ENCODE measurements around the gene LPP. TPM values are rescaled to one million over a fixed set of nuclear protein-coding genes. Genes with fewer than 3 reads are reported as not detected.

LPP gene
- total RNA-seq, 1 donor from 2014 or later, result 23.0 TPM

DNA sequence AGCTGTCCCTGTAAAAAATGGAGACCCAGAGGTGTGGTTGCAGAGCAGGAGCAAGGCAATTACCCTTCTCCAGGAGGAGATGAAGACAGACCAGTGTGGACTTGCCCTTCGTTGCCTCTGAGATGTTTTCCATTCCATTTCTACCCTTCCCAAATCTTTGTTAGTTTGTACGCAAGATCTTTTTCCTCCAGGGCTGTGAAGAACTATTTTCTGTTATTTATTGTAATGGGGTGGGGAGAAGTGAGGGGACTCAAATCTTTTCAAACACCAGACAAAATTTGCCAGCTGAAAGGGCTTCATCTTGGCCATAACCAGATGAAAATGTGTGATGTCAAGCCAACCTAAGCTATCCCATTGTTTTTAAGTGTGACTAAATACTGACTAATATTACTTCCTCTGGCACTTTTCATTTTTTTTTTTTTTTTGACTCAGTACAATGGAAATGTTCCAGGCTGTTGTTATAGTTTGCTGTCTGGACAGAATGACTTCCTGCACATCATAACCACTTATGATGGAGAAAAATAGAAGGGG lies 746.5 kb downstream of the LPP start:
- DNase-seq (ENCODE audit: low read depth in 2 of 2), result peak; percentile 87 to 94

DNA sequence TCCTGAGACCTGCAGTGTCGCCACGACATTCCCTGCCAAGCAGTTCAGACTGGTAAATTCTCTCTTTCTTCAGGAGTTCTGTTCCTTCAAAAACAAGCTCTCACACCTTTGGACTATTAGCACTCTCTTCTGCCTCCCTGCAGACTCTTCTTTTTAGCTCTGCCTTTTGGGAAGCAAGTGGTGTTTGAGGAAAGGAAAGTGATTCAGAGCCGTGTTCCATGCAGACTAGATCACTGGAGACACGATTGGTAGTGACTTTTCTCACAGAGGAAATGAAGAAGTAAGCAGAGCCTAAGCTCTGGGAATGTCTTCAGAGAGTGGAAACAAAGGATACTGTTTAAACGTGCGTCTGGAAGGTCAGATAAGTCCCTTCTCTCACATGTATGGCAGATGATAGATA lies 747.2 kb downstream of the LPP start:
- DNase-seq (ENCODE audit: low read depth in 2 of 2), result peak in 1 of 2 donors; percentile 92

DNA sequence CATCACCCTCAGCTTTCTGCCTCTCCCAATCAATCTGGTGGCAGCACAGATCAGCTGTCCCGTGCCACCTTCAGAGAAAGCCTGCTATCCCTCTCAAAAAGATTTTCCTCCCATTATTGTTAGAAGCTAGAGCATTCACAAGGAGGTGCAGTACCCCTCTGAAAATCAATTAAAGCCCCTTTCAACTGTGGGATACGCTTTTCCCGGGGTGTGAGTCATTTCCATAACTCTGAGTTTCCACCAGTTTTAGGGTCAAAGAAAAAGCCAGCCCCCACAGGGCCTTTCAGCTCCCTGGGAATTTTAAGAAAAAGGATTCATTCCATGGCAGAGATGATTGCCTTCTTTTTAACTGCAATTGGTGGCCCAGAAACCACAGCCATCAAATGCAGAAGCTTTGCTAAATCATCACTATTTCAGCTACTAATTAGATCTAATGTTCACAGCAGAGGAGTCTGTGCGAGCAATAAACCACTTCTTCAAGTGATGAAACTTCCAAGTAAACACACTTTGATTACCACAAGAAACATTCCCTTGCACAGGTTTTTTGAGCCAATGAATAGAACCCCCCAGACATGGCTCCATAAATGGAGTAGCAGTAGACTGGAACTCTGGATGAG lies 747.8 kb downstream of the LPP start:
- peak in 1 of 2 donors; percentile 69 for DNase-seq (ENCODE audit: low read depth in 2 of 2)

DNA sequence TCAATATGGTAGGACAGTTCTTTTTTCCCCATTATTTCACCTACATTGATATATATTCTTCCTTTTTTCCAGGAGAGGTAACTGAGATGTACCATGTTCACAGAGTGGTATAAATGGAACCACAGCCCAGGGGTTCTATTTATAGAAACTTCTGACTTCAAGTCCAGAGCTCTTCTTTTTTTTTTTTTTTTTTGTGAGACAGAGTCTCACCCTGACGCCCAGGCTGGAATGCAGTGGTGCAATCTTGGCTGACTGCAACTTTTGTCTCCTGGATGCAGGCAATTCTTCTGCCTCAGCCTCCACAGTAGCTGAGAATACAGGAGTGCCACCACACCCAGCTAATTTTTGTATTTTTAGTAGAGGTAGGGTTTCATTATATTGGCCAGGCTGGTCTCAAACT lies 750.7 kb downstream of the LPP start:
- no peak for DNase-seq (ENCODE audit: low read depth in 2 of 2)

DNA sequence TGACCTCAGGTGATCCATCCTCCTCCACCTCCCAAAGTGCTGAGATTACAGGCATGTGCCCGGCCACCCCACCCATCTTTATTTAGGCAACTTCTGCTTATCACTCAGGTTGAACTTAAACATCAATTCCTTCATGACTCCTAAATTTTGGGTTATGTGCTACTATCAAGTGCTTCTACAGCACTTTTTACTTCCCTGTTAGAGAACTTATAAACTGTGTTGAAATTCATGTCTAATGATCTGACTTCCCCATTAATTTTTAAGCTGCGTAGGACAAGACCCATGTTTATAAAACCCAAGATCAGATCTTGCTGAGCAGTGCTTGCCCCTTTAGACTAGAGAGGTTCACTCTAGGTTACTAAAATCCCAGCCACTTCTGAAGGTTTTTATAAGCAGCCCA lies 751.6 kb downstream of the LPP start:
- no peak for DNase-seq (ENCODE audit: low read depth in 2 of 2)

DNA sequence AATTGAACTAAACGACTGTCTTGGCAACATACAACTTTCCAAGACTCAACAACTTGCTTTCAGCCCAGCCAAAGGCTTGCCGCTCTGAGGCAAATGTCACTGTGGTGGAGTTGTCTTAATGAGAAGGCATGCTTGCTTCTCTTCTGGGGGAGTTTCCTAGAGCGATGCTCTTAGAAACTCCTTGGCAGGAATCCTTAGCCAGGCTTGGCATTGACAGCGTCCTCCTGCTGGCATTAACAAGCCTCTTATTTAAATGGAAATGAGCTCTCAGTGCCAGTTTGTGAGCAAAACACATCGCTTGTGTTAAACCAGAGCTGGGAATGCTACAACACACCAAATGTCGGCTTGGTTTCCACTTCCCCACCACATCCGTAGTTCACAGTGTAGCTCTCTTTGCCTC lies 752.3 kb downstream of the LPP start:
- no peak for DNase-seq (ENCODE audit: low read depth in 2 of 2)

DNA sequence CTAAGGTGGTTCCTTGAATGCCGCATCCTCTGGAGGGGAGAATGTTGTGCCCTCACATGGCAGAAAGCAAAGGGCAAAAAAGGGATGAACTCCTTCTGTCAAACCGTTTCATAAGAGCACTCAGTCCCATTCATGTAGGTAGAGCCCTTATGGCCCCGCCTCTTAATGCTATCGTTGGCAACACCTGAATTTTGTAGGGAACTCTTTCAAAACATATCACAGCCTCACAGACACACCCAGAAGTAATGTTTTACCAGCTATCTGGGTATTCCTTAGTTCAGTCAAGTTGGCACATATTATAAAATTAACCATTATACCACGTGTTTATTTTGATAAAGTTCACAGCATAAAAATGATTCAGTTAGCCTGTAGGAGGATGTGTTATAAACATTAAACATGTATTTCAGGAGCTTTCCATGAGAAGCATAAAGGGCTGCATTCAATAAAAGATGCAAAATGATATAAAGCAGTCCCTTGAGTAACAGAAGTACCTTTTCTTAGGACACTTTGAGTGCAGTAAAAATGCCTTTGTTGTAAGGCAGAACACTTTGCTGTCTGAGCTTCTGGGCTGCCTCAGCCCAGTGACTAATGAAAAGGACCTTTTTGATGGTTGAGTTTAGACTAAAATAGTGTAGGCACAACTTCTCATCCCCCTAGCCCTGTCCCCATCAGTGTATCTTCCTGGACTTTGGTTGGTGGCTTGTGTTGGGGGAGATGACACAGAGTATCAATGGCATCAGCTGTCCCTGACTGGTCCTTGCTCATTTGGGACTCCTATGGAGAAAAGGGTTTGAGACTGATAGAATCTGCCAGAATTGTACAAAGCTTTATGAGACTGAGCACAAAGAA lies 754.3 kb downstream of the LPP start:
- DNase-seq (ENCODE audit: low read depth in 2 of 2), result no peak

DNA sequence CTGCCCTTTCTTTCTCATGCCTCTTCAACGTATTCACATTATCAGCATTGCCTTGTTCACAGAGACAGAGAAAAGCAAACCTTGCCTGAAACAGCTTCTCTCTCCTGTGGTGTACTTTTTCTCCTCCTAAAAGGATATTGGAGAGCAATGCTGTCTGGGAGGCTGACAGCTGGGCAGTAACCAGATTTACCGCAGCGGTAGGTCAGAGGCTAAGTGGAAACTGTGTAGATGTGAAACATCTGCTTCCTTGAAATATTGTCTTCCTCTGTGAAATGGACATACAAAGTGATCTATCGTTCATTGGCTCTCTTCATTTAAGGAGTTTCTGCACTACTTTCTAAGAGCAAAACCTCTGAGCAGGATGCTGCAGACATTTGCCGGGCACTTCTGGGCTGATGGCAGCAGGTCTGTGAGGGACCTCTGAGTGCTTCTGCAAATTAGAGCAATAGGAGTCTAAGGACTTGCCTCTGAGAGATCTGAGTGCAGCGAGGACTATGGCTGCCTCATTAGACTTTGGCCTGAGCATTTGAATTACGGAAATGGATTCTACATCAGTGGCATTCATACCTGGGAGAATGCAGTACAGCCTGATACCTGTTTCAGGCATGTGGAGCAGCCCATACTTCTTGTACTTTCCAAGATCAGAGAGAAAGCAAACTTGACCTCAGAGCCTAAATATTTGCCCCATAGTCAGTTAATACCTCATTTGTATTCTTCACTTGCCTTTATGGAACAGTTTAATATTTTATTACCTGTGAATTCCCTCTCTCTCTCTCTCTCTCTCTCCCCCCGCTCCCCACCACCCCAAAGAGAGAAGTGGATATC lies 757.3 kb downstream of the LPP start:
- no peak for DNase-seq (ENCODE audit: low read depth in 2 of 2)

DNA sequence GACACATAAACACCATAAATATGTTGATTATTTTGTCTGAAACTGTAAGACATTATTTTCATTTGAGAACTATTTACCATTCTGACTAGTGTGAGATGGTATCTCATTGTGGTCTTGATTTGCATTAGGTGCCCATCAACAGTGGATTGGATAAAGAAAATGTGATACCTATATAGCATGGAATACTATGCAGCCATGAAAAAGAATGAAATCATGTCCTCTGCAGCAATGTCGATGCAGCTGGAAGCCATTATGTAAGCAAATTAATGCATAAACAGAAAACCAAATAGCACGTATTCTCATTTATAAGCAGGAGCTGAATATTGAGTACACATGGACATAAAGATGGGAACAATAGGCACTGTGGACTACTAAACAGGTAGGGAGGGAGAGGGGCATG lies 759.1 kb downstream of the LPP start:
- no peak for DNase-seq (ENCODE audit: low read depth in 2 of 2)

DNA sequence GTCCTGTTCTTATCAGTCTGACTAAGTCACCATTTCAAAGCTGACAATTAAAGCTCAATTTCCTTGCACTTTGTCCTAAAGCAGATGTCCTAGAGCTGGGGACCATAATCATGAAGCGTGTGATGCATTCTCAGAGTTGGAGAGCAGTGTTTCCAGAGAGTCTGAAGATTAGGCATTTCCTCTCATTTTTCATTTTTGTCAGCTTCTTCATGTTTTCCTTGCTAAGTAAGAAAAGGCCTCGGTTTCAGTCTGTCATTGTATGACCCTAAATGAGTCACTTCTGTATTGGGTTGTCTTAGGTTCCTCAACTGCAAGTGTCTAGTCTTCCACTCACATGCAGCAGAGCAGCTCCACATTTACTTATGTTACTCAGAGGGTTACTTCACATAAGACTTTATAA lies 760.6 kb downstream of the LPP start:
- peak in 1 of 2 donors; percentile 93 for DNase-seq (ENCODE audit: low read depth in 2 of 2)

DNA sequence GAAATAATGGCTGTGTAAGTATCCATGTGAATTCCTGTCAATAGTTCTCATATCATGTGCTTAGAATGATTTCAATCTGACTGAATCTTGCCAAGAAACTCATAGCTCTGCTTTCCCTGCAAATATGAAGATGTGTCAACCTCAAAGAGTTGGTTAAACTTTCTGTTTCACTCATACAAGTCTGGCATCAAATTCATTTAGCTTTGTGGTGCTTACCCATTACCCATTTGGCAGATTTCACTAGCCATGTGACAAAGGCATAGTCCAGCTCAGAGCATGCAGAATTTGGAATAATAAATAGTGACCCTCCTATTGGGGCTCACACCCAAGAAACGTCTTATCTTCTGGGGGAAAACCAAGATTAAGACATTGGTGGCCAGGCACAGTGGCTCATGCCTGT lies 761.2 kb downstream of the LPP start:
- DNase-seq (ENCODE audit: low read depth in 2 of 2), result peak in 1 of 2 donors; percentile 48

DNA sequence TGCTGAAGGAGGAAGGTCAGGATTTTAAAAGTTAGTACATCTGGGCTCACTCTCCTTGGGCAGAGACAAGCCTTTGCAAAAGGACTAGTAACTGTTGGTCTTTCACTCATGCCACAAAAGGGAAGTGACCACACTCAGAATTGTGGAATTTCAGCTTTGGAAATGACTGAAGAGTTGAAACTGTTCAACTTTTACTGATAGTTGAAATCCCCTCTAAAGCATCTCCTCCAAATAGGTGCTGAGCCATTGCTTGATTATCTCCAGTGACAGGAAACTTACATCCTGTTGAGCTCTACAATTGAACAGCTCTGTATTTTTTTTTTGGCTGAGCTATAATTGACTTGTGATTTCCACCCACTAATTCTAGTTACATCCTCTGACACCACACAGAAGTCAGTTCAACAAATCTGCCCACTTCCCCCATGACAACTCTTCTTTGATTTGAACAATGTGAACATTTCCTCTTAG lies 763.0 kb downstream of the LPP start:
- peak; percentile 47 to 65 for DNase-seq (ENCODE audit: low read depth in 2 of 2)

DNA sequence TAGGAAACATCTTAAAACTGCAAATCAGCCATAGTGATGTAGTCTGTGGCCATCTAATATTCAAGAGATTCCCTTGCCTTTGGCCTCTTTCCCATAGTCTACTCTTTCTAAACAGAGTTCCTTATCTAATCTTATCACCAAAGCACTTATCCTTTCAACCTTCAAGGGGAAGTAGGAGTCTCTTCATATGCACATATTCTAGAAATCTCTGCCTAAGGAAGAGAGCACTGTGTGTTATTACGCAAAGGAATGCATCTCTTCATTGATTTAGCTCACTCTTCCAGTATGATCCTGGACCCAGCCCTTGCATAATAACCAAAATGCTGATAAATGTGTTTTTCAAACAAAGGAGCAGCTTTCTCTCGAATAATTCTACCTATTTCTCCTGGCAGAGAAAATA lies 764.1 kb downstream of the LPP start:
- no peak for DNase-seq (ENCODE audit: low read depth in 2 of 2)

DNA sequence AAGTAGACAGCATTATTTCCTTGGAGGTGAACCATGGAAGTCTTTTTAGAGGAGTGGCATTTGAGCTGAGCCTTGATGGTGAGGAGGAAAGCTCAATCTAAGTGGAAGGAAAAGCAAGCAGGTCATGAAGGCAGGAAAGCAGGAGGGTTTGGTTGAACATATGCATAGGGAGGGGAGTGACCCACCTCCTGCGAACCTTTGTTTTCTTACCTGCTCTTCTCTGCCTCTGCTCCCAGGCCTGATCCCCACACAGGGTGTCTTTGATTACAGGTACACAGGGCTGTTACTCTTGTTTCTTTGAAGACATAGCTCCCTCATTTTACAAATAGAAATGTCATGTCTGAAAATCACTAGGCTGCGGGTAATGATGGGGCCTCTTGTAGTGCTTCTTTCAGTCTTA lies 769.7 kb downstream of the LPP start:
- no peak for DNase-seq (ENCODE audit: low read depth in 2 of 2)

DNA sequence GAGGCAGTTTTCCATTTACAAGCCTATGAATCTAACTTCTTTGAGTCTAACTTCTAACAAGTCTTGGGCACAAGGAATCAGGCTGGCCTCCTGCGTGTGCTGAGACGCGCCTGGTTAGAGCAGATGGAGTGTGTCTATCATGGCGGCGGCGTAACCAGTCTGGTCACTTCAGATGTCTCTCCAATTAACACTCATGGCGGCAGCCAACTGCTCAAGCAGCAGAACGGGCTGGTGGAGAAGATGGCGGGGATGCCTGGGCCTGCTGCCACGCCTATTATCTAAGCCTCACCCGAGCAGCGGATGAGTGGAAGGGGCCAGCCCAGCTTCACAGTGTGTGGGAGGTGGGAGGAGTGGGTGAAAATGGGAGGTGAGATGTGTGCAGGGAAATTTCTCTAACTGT lies 771.4 kb downstream of the LPP start:
- no peak for DNase-seq (ENCODE audit: low read depth in 2 of 2)

DNA sequence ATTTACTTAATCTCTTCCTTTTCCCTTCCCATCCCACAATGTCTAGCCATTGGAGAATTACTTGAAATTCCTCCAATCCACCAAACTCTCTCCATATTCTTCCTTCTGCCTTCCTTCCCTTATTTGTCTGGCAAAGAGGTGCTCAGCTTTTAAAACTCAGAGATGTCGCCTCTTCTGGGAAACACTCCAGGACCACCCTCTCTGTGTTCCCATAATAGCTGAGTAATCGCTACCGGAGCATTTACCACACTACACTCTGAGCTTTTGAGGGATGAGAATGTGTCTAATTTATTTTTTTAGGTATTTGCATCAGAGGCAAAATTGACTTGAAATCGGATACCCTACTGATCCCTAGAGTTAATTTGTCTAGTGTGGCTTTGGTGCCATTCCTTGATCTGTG lies 772.2 kb downstream of the LPP start:
- DNase-seq (ENCODE audit: low read depth in 2 of 2), result no peak

DNA sequence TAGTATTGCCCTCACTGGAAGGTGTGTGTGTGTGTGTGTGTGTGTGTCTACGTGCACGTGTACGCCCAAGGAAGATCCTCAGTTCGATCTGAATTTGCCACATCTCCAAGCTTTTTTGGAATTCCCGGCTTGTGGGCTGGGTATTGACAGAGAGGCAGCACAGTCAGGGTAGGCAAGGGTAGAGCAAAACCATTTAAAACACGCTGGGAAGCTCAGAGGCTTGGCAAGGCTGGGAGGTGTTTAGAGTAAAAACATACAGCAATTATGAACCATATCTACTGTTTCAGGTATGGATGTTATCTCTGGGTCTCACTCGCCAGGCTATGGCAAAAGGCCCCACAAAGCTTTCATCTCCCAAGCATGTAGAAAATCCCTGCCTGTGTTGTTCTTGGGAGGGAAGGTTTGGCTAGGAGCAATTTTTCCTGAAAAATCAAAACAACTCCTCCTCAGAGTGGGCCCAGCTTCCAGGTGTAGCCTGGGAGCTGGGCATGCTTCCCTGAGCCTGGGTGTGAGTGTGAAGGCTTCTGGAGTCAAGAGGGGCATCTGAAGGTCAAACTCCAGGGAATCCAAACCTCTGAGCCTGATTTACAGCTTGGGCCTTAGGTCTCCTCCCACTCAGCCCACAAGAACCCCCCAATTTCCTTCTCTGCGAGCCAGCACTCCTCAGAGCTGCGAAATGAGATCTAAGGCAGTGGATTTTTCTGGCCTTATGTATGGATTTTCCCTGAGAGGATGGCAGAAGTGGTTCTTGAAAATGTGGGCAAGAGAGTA lies 773.0 kb downstream of the LPP start:
- DNase-seq (ENCODE audit: low read depth in 2 of 2), result no peak

DNA sequence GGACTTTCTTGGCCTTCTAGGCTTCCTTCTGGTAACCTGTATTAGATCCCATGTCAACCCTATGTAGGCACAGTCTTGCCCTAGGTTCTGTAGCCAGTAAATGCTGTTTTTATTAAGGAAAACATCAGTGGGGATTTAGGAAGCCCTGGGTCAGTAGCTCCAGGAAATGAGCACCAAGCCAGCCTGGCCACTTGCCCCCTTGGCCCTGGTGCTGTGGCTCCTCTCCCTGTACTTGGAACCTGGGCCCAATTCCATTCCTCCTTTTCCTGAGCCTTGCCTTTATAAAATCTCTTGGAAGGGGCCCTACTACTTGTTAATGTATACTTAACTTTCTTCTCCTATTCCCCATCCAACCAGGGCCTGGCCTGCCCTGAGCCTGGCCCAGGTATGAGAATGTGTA lies 774.0 kb downstream of the LPP start:
- no peak for DNase-seq (ENCODE audit: low read depth in 2 of 2)

DNA sequence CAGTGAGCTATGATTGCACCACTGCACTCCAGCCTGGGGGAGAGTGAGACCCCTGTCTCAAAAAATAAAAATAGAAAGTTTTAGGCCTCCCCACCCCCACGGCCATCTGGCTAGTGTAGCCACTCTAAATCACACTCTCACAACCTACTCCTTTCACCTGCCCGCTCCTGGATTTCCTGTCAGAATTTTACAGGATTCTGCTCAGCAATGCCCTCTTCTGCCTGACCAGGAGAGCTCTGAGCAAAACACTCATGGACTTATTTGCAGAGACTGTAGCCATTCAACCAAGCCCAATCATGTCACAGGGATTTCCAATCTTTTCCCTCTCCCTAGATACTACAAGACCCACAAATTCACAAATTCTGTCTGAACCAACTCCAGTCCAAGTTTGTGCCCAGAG lies 775.2 kb downstream of the LPP start:
- DNase-seq (ENCODE audit: low read depth in 2 of 2), result peak; percentile 27 to 63

DNA sequence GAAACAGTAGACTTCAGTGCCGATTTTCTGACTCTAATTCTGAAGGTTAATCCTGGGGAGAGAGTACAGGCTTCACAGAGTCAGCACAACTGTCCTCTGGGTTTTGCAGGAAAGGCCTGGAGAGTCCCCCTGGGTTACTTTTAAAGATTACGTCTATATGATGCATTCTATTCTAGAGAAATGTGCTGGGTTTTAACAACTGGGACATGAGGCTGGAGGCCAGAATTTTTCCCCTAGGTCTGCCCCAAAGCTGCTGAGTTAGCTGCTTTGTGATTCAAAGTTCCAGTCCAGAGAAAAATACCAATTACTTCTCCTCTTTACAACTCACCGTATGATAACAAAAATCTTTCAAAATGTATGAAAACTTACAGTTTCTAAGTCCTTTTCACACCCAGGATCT lies 777.1 kb downstream of the LPP start:
- no peak for DNase-seq (ENCODE audit: low read depth in 2 of 2)

DNA sequence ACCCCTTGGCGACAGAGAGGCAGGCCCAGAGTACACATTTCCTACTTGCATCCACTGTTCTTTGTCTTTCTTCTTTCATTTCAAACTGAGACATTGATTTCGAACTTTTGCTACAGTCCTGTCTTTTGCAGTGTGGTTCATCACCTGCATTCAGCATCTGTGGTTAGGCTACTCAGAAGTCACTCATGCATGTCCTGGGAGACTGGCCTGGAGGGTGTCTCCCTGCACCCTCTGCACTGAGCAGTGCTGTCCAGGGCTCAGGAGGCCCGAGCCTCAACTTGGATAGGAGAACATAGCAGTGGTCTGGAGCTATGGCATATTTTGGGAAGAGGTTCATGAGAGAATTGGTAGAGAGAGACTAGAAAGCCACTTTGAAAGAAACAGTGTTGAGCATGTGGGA lies 777.6 kb downstream of the LPP start:
- DNase-seq (ENCODE audit: low read depth in 2 of 2), result no peak

All from lung microvascular endothelial cell (primary cell).